Tibial artery (tissue), 4 donors: ENCODE data around the gene TRAPPC11.
"Not testable (repeated sequence)": the region's sequence is repeated elsewhere in the genome, so short reads cannot be mapped to it uniquely, and the experiment has no call there.

Experiments
- DNase-seq, 2 donors: peaks; one replicate each; pipeline ENCODE4 v3.0.0-alpha.2; 2019
- H3K27ac ChIP-seq, 2 donors: fragments of 200-600 bp; sonication (generic) in 1 of 2; 1 replicate in 1 of 2; 2 replicates in 1 of 2; pipeline ENCODE4 v1.5.1; 2018 to 2019; ENCODE audit warnings: mild to moderate bottlenecking in 1 of 2
- H3K27me3 ChIP-seq, 2 donors: fragments of 200-600 bp; sonication (generic) in 1 of 2; one replicate each; pipeline versions ENCODE4 v1.5.1 to v1.6.0; 2016 to 2019
- H3K36me3 ChIP-seq, 3 donors: fragments of 200-600 bp; sonication (generic) in 2 of 3; one replicate each; pipeline ENCODE4 v1.5.1; 2016 to 2019; ENCODE audit warnings: mild to moderate bottlenecking in 2 of 3
- H3K4me1 ChIP-seq, 4 donors: fragments of 200-600 bp; sonication (generic) in 2 of 4; 1 replicate in 3 of 4; 2 replicates in 1 of 4; pipeline ENCODE4 v1.5.1; 2016 to 2019
- H3K4me3 ChIP-seq, 2 donors: fragments of 200-600 bp; sonication (generic) in 1 of 2; 1 replicate in 1 of 2; 2 replicates in 1 of 2; pipeline ENCODE4 v1.5.1; 2018 to 2019; ENCODE audit warnings: mild to moderate bottlenecking in 2 of 2
- H3K9me3 ChIP-seq, 3 donors: fragments of 200-600 bp; sonication (generic) in 1 of 3; one replicate each; pipeline ENCODE4 v1.5.1; 2016 to 2019
- CTCF ChIP-seq, 2 experiments: fragments of 200-600 bp in 1 of 2; fragments of 450-650 bp in 1 of 2; IDR thresholded peaks; one replicate each; pipeline ENCODE4 v1.5.1; 2017 to 2019; ENCODE audit warnings: antibody characterized with exemption in 2 of 2, mild to moderate bottlenecking in 1 of 2, moderate library complexity in 1 of 2
- intact Hi-C: fragments of 100-400 bp; cut with DNase I; formaldehyde crosslinking; loops from one replicate; pipeline ENCODE4 v1.15.0; 2023; ENCODE audit warnings: low total_unique reads

The TRAPPC11 gene

GRCh38 chr4:183617075-183617474 is 42.0 kb upstream of the TRAPPC11 start:
- Histone ChIP-seq H3K4me1 (no peaks in the 10 kb centered on the region), H3K9me3 (no peaks in the 10 kb centered on the region), H3K27me3 (no peaks in the 10 kb centered on the region), H3K36me3 (no peaks in the 10 kb centered on the region), H3K27ac (no peak overlapping the region), H3K4me3 (no peak overlapping the region)
- no peak for DNase-seq
- intact Hi-C loops = no loop called here
- no peak for TF ChIP-seq CTCF (IDR thresholded peaks at IDR 0.05)

GRCh38 chr4:183618681-183619080 is 40.4 kb upstream of the TRAPPC11 start:
- H3K4me3 ChIP-seq = no peak overlapping the region
- no peaks in the 10 kb centered on the region for H3K9me3 ChIP-seq
- H3K4me1 ChIP-seq = no peaks in the 10 kb centered on the region
- intact Hi-C loops = no loop called here
- no peaks in the 10 kb centered on the region for H3K36me3 ChIP-seq
- no peak overlapping the region for H3K27ac ChIP-seq
- TF ChIP-seq CTCF (IDR thresholded peaks at IDR 0.05) = no peak
- DNase-seq = no peak
- H3K27me3 ChIP-seq = no peaks in the 10 kb centered on the region

DNA sequence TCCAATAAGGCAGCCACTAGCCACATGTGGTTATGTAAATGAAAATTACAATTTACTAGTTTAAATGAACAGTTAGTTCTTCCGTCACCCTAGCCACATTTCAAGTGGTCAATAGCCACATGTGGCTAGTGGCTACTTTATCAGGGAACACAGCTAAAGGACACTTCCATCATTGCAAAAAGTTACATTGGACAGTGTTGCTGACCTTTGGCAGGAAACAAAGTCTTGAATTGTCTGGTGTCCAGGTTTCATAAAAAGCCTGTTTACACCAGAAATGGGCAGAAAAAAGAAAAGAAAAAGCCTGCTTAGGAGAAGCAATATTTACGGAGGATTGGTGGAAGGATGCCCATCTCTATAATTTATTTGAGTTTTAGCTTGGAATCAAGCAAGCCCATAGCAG is 38.7 kb upstream of the TRAPPC11 start:
- DNase-seq = no peak
- H3K4me3 ChIP-seq = no peak overlapping the region
- H3K36me3 ChIP-seq = no peaks in the 10 kb centered on the region
- H3K27me3 ChIP-seq = no peaks in the 10 kb centered on the region
- no peak overlapping the region for H3K27ac ChIP-seq
- TF ChIP-seq CTCF (IDR thresholded peaks at IDR 0.05) = no peak
- no peaks in the 10 kb centered on the region for H3K4me1 ChIP-seq
- H3K9me3 ChIP-seq = no peaks in the 10 kb centered on the region
- intact Hi-C loops = no loop called here

GRCh38 chr4:183621875-183622274 is 37.2 kb upstream of the TRAPPC11 start:
- H3K4me1 ChIP-seq = no peaks in the 10 kb centered on the region
- H3K36me3 ChIP-seq = no peaks in the 10 kb centered on the region
- no peaks in the 10 kb centered on the region for H3K9me3 ChIP-seq
- no peak overlapping the region for H3K27ac ChIP-seq
- no peak overlapping the region for H3K4me3 ChIP-seq
- TF ChIP-seq CTCF (IDR thresholded peaks at IDR 0.05) = no peak
- DNase-seq = no peak
- no peaks in the 10 kb centered on the region for H3K27me3 ChIP-seq
- intact Hi-C loops = no loop called here

DNA sequence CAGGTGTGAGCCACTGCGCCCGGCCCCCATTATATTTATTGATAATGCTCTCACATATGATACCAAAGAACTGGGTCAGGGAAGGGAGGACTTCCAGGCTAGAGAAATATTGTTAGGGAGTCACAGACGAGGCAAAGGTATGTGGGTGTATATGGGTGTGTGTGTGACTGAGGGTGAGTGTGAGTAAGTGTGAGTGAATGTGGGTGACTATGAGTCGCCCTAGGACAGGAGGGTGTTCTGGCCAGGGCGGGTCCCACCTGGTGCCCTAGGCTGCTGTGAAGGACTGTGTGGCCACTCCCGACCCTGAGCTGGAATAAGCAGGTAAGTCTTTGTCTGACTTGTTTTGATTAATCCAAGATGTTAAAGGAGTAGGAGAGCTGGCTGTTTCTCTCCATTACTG is 34.5 kb upstream of the TRAPPC11 start:
- peak in 1 of 2 donors; percentile 25 for DNase-seq
- intact Hi-C loops = no loop called here
- H3K36me3 ChIP-seq = no peaks in the 10 kb centered on the region
- H3K27me3 ChIP-seq = no peaks in the 10 kb centered on the region
- no peak overlapping the region for H3K4me3 ChIP-seq
- TF ChIP-seq CTCF (IDR thresholded peaks at IDR 0.05) = no peak
- H3K9me3 ChIP-seq = no peaks in the 10 kb centered on the region
- H3K4me1 ChIP-seq = no peaks in the 10 kb centered on the region
- H3K27ac ChIP-seq = no peak overlapping the region

- intact Hi-C loops = no loop called here
- no peak for TF ChIP-seq CTCF (IDR thresholded peaks at IDR 0.05)
Observed at GRCh38 chr4:183626168-183626567, 32.9 kb upstream of the TRAPPC11 start.

GRCh38 chr4:183627286-183627685 is 31.8 kb upstream of the TRAPPC11 start:
- intact Hi-C loops = not testable (repeated sequence)

More at GRCh38 chr4:183626168-183626567, 32.9 kb upstream of the TRAPPC11 start:
- H3K27ac ChIP-seq = no peak overlapping the region
- no peaks in the 10 kb centered on the region for H3K9me3 ChIP-seq
- H3K4me1 ChIP-seq = no peaks in the 10 kb centered on the region
- no peak for DNase-seq
- no peaks in the 10 kb centered on the region for H3K36me3 ChIP-seq
- H3K27me3 ChIP-seq = no peaks in the 10 kb centered on the region
- no peak overlapping the region for H3K4me3 ChIP-seq

More at GRCh38 chr4:183627286-183627685, 31.8 kb upstream of the TRAPPC11 start:
- not testable (repeated sequence) for DNase-seq, H3K36me3 ChIP-seq, H3K27ac ChIP-seq, H3K9me3 ChIP-seq, H3K4me1 ChIP-seq, H3K4me3 ChIP-seq, H3K27me3 ChIP-seq
